LNCaP clone FGC (cell line): ENCODE measurements around the gene BTLA.
"Not testable (repeated sequence)": the region's sequence is repeated elsewhere in the genome, so short reads cannot be mapped to it uniquely, and the experiment has no call there.

Experiments used
- DNase-seq: peaks from one replicate; pipeline ENCODE4 v3.0.0-alpha.2; 2011; ENCODE audit warnings: low read depth
- H3K4me3 ChIP-seq: 2 replicates; pipeline ENCODE4 v1.5.1; 2011; ENCODE audit warnings: mild to moderate bottlenecking, low read depth, low read length, control low read depth
- CTCF ChIP-seq: IDR thresholded peaks from 2 replicates; pipeline ENCODE4 v1.5.1; 2012; ENCODE audit warnings: mild to moderate bottlenecking; ENCODE audit not compliant: control insufficient read depth, insufficient read depth; ENCODE audit errors: extremely low read depth

The BTLA gene

GRCh38 chr3:112424394-112424793 lies 74.9 kb downstream of the BTLA start:
- no peak for DNase-seq
- no peak overlapping the region for H3K4me3 ChIP-seq
- no peak for TF ChIP-seq CTCF

- not testable (repeated sequence) for H3K4me3 ChIP-seq, DNase-seq
Observed at GRCh38 chr3:112422921-112423320, 76.4 kb downstream of the BTLA start.

- not testable (repeated sequence) for H3K4me3 ChIP-seq
Observed at GRCh38 chr3:112418526-112418925, 80.7 kb downstream of the BTLA start.

GRCh38 chr3:112417696-112418318 lies 81.5 kb downstream of the BTLA start:
- DNase-seq = no peak
- H3K4me3 ChIP-seq = no peak overlapping the region
- no peak for TF ChIP-seq CTCF

More at GRCh38 chr3:112418526-112418925, 80.7 kb downstream of the BTLA start:
- DNase-seq = not testable (repeated sequence)

- H3K4me3 ChIP-seq = no peak overlapping the region
- no peak for TF ChIP-seq CTCF
- no peak for DNase-seq
Observed at GRCh38 chr3:112416391-112417212, 82.7 kb downstream of the BTLA start.

- no peak overlapping the region for H3K4me3 ChIP-seq
- no peak for TF ChIP-seq CTCF
- no peak for DNase-seq
Observed at GRCh38 chr3:112415390-112415789, 83.9 kb downstream of the BTLA start.
